PC-3 (cell line): ENCODE results near the gene ATG7. TPM values are rescaled to one million over a fixed set of nuclear protein-coding genes. Genes with fewer than 3 reads are reported as not detected.
"Not testable (repeated sequence)": the region's sequence is repeated elsewhere in the genome, so short reads cannot be mapped to it uniquely, and the experiment has no call there.

Source experiments
- ATAC-seq: fragments of 200-7000 bp; cut with Tn5 transposase; 2 replicates; pipeline ENCODE4 v1.9.1; 2020; ENCODE audit warnings: mild to moderate bottlenecking, moderate library complexity
- BruUV-seq: library from RNA; stranded (reverse); fragments of 400-500 nt; replicated peaks from 2 replicates; lab custom pipeline; 2021; lab: Mats Ljungman, UMichigan
- CTCF ChIA-PET: fragments of 300-600 bp; sonication (Branson Sonifier 250); formaldehyde crosslinking; loops from one replicate; lab custom pipeline; 2022; ENCODE audit warnings: antibody characterized with exemption; lab: Charles Lee
- POLR2A ChIA-PET: fragments of 300-600 bp; sonication (Branson Sonifier 250); formaldehyde crosslinking; loops from one replicate; lab custom pipeline; 2022; ENCODE audit warnings: antibody characterized with exemption; ENCODE audit not compliant: unreplicated experiment; lab: Charles Lee
- DNase-seq: peaks from one replicate; pipeline ENCODE4 v3.0.0-alpha.2; 2015
- H2AFZ ChIP-seq: fragments of 300-600 bp; sonication (generic); 2 replicates; pipeline ENCODE4 v1.6.0; 2016; ENCODE audit warnings: antibody characterized with exemption, low read length
- H3F3A ChIP-seq: fragments of 300-600 bp; sonication (generic); one replicate; pipeline ENCODE4 v1.6.0; 2017; ENCODE audit warnings: antibody characterized with exemption, low read length, control low read depth, mild to moderate bottlenecking; ENCODE audit not compliant: unreplicated experiment
- H3K27ac ChIP-seq: fragments of 300-600 bp; sonication (generic); 2 replicates; pipeline ENCODE4 v1.5.1; 2016; ENCODE audit warnings: mild to moderate bottlenecking, low read length
- H3K27me3 ChIP-seq: fragments of 300-600 bp; sonication (generic); 2 replicates; pipeline ENCODE4 v1.6.1; 2016; ENCODE audit warnings: low read length, mixed read lengths
- H3K36me3 ChIP-seq: fragments of 300-600 bp; sonication (generic); 2 replicates; pipeline ENCODE4 v1.6.1; 2016; ENCODE audit warnings: low read depth, mixed run types, low read length, mixed read lengths
- H3K4me1 ChIP-seq: fragments of 300-600 bp; sonication (generic); 2 replicates; pipeline ENCODE4 v1.5.1; 2016; ENCODE audit warnings: low read length; ENCODE audit not compliant: insufficient read depth
- H3K4me2 ChIP-seq: fragments of 300-600 bp; sonication (generic); 2 replicates; pipeline ENCODE4 v1.6.0; 2016; ENCODE audit warnings: low read length
- H3K4me3 ChIP-seq: fragments of 300-600 bp; sonication (generic); 2 replicates; pipeline ENCODE4 v1.5.1; 2016; ENCODE audit warnings: mild to moderate bottlenecking, low read length, mixed read lengths
- H3K79me2 ChIP-seq: fragments of 300-600 bp; sonication (generic); 2 replicates; pipeline ENCODE4 v1.6.1; 2017; ENCODE audit warnings: low read length, mixed read lengths
- H3K9ac ChIP-seq: fragments of 300-600 bp; sonication (generic); 2 replicates; pipeline ENCODE4 v1.6.0; 2016; ENCODE audit warnings: mild to moderate bottlenecking, low read length
- H3K9me2 ChIP-seq: fragments of 300-600 bp; sonication (generic); replicated peaks from 2 replicates; pipeline ENCODE4 v1.6.1; 2016; ENCODE audit warnings: mixed run types, low read length, mixed read lengths
- H3K9me3 ChIP-seq: fragments of 300-600 bp; sonication (generic); 2 replicates; pipeline ENCODE4 v1.6.1; 2016; ENCODE audit warnings: low read length, mixed read lengths
- H4K20me1 ChIP-seq: fragments of 300-600 bp; sonication (generic); 2 replicates; pipeline ENCODE4 v1.6.1; 2016; ENCODE audit warnings: low read length, mixed read lengths
- CTCF ChIP-seq: fragments of 300-600 bp; sonication (generic); conservative IDR thresholded peaks from 2 replicates; pipeline ENCODE4 v1.5.1; 2017; ENCODE audit warnings: antibody characterized with exemption, low read depth, mild to moderate bottlenecking, low read length
- EZH2 ChIP-seq: fragments of 300-600 bp; sonication (generic); IDR thresholded peaks from one replicate; pipeline ENCODE4 v1.6.1; 2017; ENCODE audit warnings: antibody characterized with exemption, mild to moderate bottlenecking, low read length; ENCODE audit not compliant: unreplicated experiment
- EZH2phosphoT487 ChIP-seq: fragments of 300-600 bp; sonication (generic); IDR thresholded peaks from 2 replicates; pipeline ENCODE4 v1.6.1; 2018; ENCODE audit warnings: mild to moderate bottlenecking, antibody characterized with exemption, low read length, borderline replicate concordance
- intact Hi-C: fragments of 100-400 bp; cut with micrococcal nuclease; formaldehyde crosslinking; loops from 2 replicates; pipeline ENCODE4 v1.9.0; 2023
- total RNA-seq: library from RNA; depleted of rRNA; stranded (reverse); fragments of >200 nt; gene quantifications from 2 replicates; pipeline ENCODE4 v1.2.3, GENCODE V29; 2014

The ATG7 gene
- total RNA-seq, 1 experiment from 2014 or later: 36.5 TPM

GRCh38 chr3:11251807-11252176 is 20.4 kb upstream of the ATG7 start:
- TF ChIP-seq EZH2 (no peak), EZH2phosphoT487 (no peak), CTCF (no peak)
- Histone ChIP-seq H3F3A (no peaks in the 10 kb centered on the region), H3K9me3 (no peaks in the 10 kb centered on the region), H3K27ac (peak overlapping the region; percentile 90), H3K4me2 (peak overlapping the region; percentile 57), H3K36me3 (peaks cover 4% of the 10 kb centered on the region; the same call in 1 of the 2 replicates), H3K79me2 (no peaks in the 10 kb centered on the region), H3K9me2 (no peaks in the 10 kb centered on the region), H3K4me3 (peak overlapping the region; percentile 24; the same call in 1 of the 2 replicates), H3K27me3 (no peaks in the 10 kb centered on the region), H3K9ac (peak overlapping the region; percentile 18; the same call in 1 of the 2 replicates), H3K4me1 (peaks cover 26% of the 10 kb centered on the region), H4K20me1 (no peaks in the 10 kb centered on the region), H2AFZ (peak overlapping the region; percentile 62)
- ChIA-PET POLR2A (no interaction called here), CTCF (interaction anchor here (1.1 kb wide), 1 partner anchor 83 kb away, joined by 3 read pairs; no protein-coding TSS in a partner anchor)
- peak; percentile 68 for ATAC-seq
- TSS peak; percentile 80 for BruUV-seq
- intact Hi-C loops: loop anchor here (1.0 kb wide), 1 partner anchor 13 kb away; no protein-coding TSS in a partner anchor
- peak; percentile 66 for DNase-seq

DNA sequence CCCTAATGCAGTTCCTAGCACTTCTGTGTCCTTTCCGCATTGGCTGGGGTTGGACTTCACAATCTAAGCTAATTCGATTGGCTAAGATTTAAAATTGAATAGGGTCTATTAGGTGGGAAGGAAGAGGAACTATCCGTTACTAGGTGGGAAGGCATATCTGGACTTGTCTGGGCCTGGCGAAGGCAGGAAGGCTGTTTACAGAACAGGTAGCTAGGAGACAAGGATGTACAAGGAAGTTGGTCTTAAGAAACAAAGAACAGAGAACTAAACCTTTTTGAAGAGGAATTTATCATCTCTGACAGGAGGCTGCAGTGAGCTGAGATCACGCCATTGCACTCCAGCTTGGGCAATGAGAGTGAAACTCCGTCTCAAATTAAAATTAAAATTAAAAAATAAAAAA is 17.3 kb upstream of the ATG7 start:
- Histone ChIP-seq H3K27ac (no peak overlapping the region), H3K4me3 (no peak overlapping the region), H3K9ac (no peak overlapping the region), H4K20me1 (no peaks in the 10 kb centered on the region), H3K79me2 (no peaks in the 10 kb centered on the region), H3F3A (no peaks in the 10 kb centered on the region), H3K27me3 (no peaks in the 10 kb centered on the region), H3K4me2 (no peak overlapping the region), H3K9me2 (no peaks in the 10 kb centered on the region), H2AFZ (no peak overlapping the region), H3K4me1 (peaks cover 26% of the 10 kb centered on the region), H3K36me3 (peaks cover 7% of the 10 kb centered on the region; the same call in 1 of the 2 replicates), H3K9me3 (no peaks in the 10 kb centered on the region)
- TF ChIP-seq CTCF (no peak), EZH2 (no peak), EZH2phosphoT487 (no peak)
- DNase-seq: no peak
- ChIA-PET POLR2A (interaction anchor here (0.6 kb wide), 1 partner anchor 1724 kb away, joined by 5 read pairs; no protein-coding TSS in a partner anchor), CTCF (no interaction called here)
- intact Hi-C loops: no loop called here
- no TSS peak for BruUV-seq
- no peak for ATAC-seq

GRCh38 chr3:11255537-11255936 is 16.7 kb upstream of the ATG7 start:
- H3K36me3 ChIP-seq, H3K9ac ChIP-seq, H3K4me3 ChIP-seq, ATAC-seq, POLR2A ChIA-PET, H4K20me1 ChIP-seq, intact Hi-C loops, BruUV-seq, H3K27ac ChIP-seq, DNase-seq, H3K9me3 ChIP-seq, H3K79me2 ChIP-seq, H3K4me2 ChIP-seq, H3F3A ChIP-seq, H3K27me3 ChIP-seq, H3K9me2 ChIP-seq, H2AFZ ChIP-seq, CTCF ChIA-PET: not testable (repeated sequence)
- peaks cover 24% of the 10 kb centered on the region for H3K4me1 ChIP-seq
